Measurements from ENCODE around the gene MYOM1. TPM values are rescaled to one million over a fixed set of nuclear protein-coding genes. Genes with fewer than 3 reads are reported as not detected.
"Not testable (repeated sequence)": the region's sequence is repeated elsewhere in the genome, so short reads cannot be mapped to it uniquely, and the experiment has no call there.

Gene MYOM1
- total RNA-seq, 1 experiment from 2014 or later: 0.06 TPM

GRCh38 chr18:3056311-3056710 lies 163.5 kb downstream of the MYOM1 start:
- H3K4me3 ChIP-seq: no peak overlapping the region
- no peak overlapping the region for H3K27ac ChIP-seq
- no peaks in the 10 kb centered on the region for H3K36me3 ChIP-seq
- H3K4me1 ChIP-seq: no peaks in the 10 kb centered on the region
- no peak for DNase-seq
- H3K27me3 ChIP-seq: no peaks in the 10 kb centered on the region
- H3K9me3 ChIP-seq (replicated peaks): no peaks in the 10 kb centered on the region

DNA sequence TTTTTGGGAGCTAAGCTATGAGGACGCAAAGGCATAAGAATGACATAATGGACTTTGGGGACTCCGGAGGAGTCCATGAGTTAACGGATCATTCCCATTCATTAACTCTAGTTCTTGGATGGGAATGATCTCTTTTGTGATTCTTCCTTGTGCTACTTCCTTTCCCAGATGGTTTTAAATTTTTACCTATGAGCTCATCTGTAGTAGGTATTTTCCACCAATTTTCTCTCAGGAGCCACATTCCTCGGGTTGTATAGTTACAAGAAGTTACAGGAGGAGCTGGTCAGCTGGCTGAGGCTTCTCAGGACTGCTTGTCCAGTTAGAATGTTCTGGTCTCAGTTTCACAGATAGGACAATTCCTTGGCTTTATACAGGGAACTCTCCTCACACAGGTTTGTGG lies 164.0 kb downstream of the MYOM1 start:
- H3K27me3 ChIP-seq: no peaks in the 10 kb centered on the region
- no peaks in the 10 kb centered on the region for H3K36me3 ChIP-seq
- H3K9me3 ChIP-seq (replicated peaks): no peaks in the 10 kb centered on the region
- DNase-seq: no peak
- no peak overlapping the region for H3K4me3 ChIP-seq
- no peaks in the 10 kb centered on the region for H3K4me1 ChIP-seq
- H3K27ac ChIP-seq: no peak overlapping the region

DNA sequence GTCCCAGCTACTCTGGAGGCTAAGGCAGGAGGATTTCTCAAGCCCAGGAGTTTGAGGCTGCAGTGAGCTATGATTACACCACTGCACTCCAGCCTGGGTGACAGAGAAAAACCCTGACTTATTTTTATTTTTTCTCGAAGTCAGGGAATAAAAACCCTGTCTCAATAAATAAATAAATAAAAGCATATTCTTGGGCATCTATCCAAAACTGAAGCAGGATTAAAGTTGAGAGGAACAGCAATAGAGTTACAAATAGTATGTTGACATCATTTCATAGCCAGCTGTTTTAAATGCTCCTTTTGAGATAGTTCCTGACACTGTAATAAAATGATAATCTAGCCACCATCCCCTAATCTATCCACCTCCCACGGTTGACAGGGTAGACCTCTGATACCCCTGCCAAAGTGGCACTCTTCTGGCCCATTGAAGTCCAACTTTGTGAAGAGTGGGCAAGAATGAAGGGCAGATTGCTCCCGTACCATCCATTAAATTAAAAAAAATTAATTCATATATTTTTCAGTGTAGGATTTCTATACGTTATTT lies 164.5 kb downstream of the MYOM1 start:
- no peak overlapping the region for H3K27ac ChIP-seq
- no peaks in the 10 kb centered on the region for H3K36me3 ChIP-seq
- no peaks in the 10 kb centered on the region for H3K4me1 ChIP-seq
- DNase-seq: no peak
- no peak overlapping the region for H3K4me3 ChIP-seq
- H3K9me3 ChIP-seq (replicated peaks): no peaks in the 10 kb centered on the region
- no peaks in the 10 kb centered on the region for H3K27me3 ChIP-seq

DNA sequence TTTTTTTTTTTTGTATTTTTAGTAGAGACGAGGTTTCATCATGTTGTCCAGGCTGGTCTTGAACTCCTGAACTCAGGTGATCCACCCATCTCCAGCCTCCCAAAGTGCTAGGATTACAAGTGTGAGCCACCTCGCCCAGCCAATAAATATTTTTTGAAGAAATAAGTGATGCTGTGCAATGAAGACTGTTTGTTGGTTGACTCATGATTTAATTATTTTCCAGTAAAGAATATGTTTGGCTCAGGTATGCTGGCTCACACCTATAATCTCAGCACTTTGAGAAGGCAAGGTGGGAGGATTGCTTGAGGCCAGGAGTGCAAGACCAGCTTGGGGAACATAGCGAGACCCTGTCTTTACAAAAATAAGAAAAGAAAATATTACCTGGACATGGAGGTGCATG lies 165.0 kb downstream of the MYOM1 start:
- no peaks in the 10 kb centered on the region for H3K27me3 ChIP-seq
- H3K9me3 ChIP-seq (replicated peaks): no peaks in the 10 kb centered on the region
- no peak overlapping the region for H3K27ac ChIP-seq
- no peaks in the 10 kb centered on the region for H3K36me3 ChIP-seq
- H3K4me3 ChIP-seq: no peak overlapping the region
- no peaks in the 10 kb centered on the region for H3K4me1 ChIP-seq
- no peak for DNase-seq

- Histone ChIP-seq H3K4me1 (no peaks in the 10 kb centered on the region), H3K27ac (no peak overlapping the region), H3K9me3 (replicated peaks) (no peaks in the 10 kb centered on the region), H3K4me3 (no peak overlapping the region), H3K27me3 (no peaks in the 10 kb centered on the region), H3K36me3 (no peaks in the 10 kb centered on the region)
- DNase-seq: no peak
Measured at GRCh38 chr18:3054214-3054613, 165.6 kb downstream of the MYOM1 start.

GRCh38 chr18:3053081-3053480 lies 166.7 kb downstream of the MYOM1 start:
- Histone ChIP-seq H3K9me3 (replicated peaks) (no peaks in the 10 kb centered on the region), H3K27ac (no peak overlapping the region), H3K4me3 (no peak overlapping the region), H3K36me3 (no peaks in the 10 kb centered on the region), H3K4me1 (no peaks in the 10 kb centered on the region), H3K27me3 (no peaks in the 10 kb centered on the region)
- DNase-seq: no peak

DNA sequence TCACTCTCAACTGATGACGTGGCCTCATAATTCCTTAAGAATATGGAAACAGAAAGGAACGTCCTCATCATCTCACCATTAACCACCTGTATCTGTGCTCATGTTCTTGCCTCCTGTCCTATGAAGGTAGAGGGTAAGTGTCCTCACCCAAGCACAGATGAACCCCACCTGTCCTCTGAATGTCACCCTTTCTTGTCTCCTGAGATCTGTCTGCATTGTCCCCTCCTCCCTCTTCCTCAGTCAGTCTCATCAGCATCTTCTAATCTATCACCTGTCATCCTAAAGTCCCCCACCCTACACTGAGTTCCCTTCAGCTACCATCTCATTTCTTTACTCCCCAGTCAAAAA lies 167.4 kb downstream of the MYOM1 start:
- Histone ChIP-seq H3K9me3 (replicated peaks) (no peaks in the 10 kb centered on the region), H3K27ac (no peak overlapping the region), H3K4me1 (no peaks in the 10 kb centered on the region), H3K4me3 (no peak overlapping the region), H3K36me3 (no peaks in the 10 kb centered on the region), H3K27me3 (no peaks in the 10 kb centered on the region)
- no peak for DNase-seq

DNA sequence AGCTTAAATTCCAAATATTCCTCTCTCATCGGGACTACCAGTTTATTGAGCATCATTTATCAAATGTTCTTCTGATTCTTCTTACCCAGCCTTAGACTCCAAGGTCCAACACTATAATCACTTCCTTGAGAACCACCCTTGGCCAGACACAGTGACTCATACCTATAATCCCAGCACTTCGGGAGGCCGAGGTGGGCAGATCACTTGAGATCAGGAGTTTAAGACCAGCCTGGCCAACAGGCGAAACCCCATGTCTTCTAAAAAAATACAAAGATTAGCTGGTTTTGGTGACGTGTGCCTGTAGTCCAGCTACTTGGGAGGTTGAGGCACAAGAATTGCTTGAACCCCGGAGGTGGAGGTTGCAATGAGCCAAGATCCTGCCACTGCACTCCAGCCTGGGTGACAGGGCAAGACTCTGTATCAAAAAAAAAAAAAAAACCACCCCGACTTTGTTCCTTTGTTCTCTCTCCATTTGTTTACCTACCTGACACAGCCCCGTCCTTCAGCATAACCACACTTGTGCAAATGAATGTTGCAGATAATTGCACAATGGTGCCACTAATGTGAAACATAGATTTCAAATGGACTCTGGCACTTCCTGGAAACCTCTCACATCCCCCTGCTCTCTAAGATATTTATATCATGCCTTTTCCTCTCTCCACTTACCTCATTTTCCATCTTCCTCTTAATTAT lies 167.9 kb downstream of the MYOM1 start:
- Histone ChIP-seq H3K27me3 (no peaks in the 10 kb centered on the region), H3K9me3 (replicated peaks) (no peaks in the 10 kb centered on the region), H3K4me3 (no peak overlapping the region), H3K27ac (no peak overlapping the region), H3K4me1 (no peaks in the 10 kb centered on the region), H3K36me3 (no peaks in the 10 kb centered on the region)
- no peak for DNase-seq

GRCh38 chr18:3049897-3050454 lies 169.8 kb downstream of the MYOM1 start:
- H3K4me3 ChIP-seq; H3K9me3 ChIP-seq (replicated peaks); H3K4me1 ChIP-seq; DNase-seq; H3K36me3 ChIP-seq; H3K27me3 ChIP-seq; H3K27ac ChIP-seq: not testable (repeated sequence)

GRCh38 chr18:3048820-3049349 lies 170.9 kb downstream of the MYOM1 start:
- H3K4me1 ChIP-seq: no peaks in the 10 kb centered on the region
- H3K27me3 ChIP-seq: no peaks in the 10 kb centered on the region
- no peak overlapping the region for H3K4me3 ChIP-seq
- DNase-seq: no peak
- no peaks in the 10 kb centered on the region for H3K9me3 ChIP-seq (replicated peaks)
- H3K27ac ChIP-seq: no peak overlapping the region
- H3K36me3 ChIP-seq: no peaks in the 10 kb centered on the region

DNA sequence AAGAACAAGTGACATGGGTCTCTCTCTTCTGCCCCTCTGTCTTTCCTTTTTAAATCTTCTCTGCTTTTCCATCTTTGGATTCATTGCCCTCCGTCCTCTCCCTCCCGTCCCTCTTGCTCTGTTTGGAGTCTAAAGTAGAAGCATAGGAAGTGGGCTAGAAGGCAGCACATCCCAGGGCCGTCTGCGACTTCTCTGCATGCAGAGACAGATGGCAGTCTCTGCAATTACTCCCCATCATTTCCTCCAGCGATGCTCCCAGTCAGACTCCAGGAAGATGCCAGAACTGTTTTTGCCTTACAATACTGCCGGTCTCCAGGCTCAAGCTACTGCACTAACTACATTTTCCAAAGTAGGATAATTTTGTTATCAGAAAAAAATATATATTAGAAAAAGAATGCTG lies 171.6 kb downstream of the MYOM1 start:
- Histone ChIP-seq H3K27ac (no peak overlapping the region), H3K27me3 (no peaks in the 10 kb centered on the region), H3K4me3 (no peak overlapping the region), H3K9me3 (replicated peaks) (no peaks in the 10 kb centered on the region), H3K36me3 (no peaks in the 10 kb centered on the region), H3K4me1 (no peaks in the 10 kb centered on the region)
- no peak for DNase-seq

GRCh38 chr18:3046216-3046808 lies 173.5 kb downstream of the MYOM1 start:
- H3K36me3 ChIP-seq: no peaks in the 10 kb centered on the region
- no peak overlapping the region for H3K4me3 ChIP-seq
- H3K4me1 ChIP-seq: peaks cover 7% of the 10 kb centered on the region; the same call in 1 of the 2 replicates
- H3K9me3 ChIP-seq (replicated peaks): no peaks in the 10 kb centered on the region
- no peak for DNase-seq
- no peaks in the 10 kb centered on the region for H3K27me3 ChIP-seq
- H3K27ac ChIP-seq: no peak overlapping the region

GRCh38 chr18:3044931-3045698 lies 174.7 kb downstream of the MYOM1 start:
- H3K4me3 ChIP-seq: no peak overlapping the region; the same call in 1 of the 2 replicates
- no peaks in the 10 kb centered on the region for H3K27me3 ChIP-seq
- no peak overlapping the region for H3K27ac ChIP-seq
- DNase-seq: peak in 1 of 2 experiments; percentile 21
- H3K36me3 ChIP-seq: no peaks in the 10 kb centered on the region
- H3K4me1 ChIP-seq: peaks cover 7% of the 10 kb centered on the region; the same call in 1 of the 2 replicates
- no peaks in the 10 kb centered on the region for H3K9me3 ChIP-seq (replicated peaks)

GRCh38 chr18:3042379-3042778 lies 177.4 kb downstream of the MYOM1 start:
- Histone ChIP-seq H3K4me1 (peaks cover 7% of the 10 kb centered on the region; the same call in 1 of the 2 replicates), H3K4me3 (no peak overlapping the region), H3K27me3 (no peaks in the 10 kb centered on the region), H3K27ac (no peak overlapping the region), H3K9me3 (replicated peaks) (no peaks in the 10 kb centered on the region), H3K36me3 (no peaks in the 10 kb centered on the region)
- no peak for DNase-seq

- no peaks in the 10 kb centered on the region for H3K27me3 ChIP-seq
- H3K36me3 ChIP-seq: no peaks in the 10 kb centered on the region
- H3K4me3 ChIP-seq: no peak overlapping the region
- no peak overlapping the region for H3K27ac ChIP-seq
- DNase-seq: peak in 1 of 2 experiments; percentile 23
- no peaks in the 10 kb centered on the region for H3K9me3 ChIP-seq (replicated peaks)
- peaks cover 7% of the 10 kb centered on the region; the same call in 1 of the 2 replicates for H3K4me1 ChIP-seq
Measured at GRCh38 chr18:3041843-3042242, 177.9 kb downstream of the MYOM1 start.
